Measurements from ENCODE around the gene ARHGEF38. TPM values are rescaled to one million over a fixed set of nuclear protein-coding genes. Genes with fewer than 3 reads are reported as not detected.

ARHGEF38 gene
- total RNA-seq, 1 donor from 2014 or later, result 15.5 TPM

GRCh38 chr4:105613306-105613705 is 60.9 kb downstream of the ARHGEF38 start:
- H3K4me3 ChIP-seq, result no peak overlapping the region
- no peak overlapping the region for H3K27ac ChIP-seq
- no peaks in the 10 kb centered on the region for H3K36me3 ChIP-seq
- ATAC-seq (no peak), DNase-seq (no peak)
- intact Hi-C loops (cut with DNase I), result no loop called here
- no peaks in the 10 kb centered on the region for H3K4me1 ChIP-seq
- no peaks in the 10 kb centered on the region for H3K27me3 ChIP-seq
- TF ChIP-seq CTCF (IDR thresholded peaks at IDR 0.05), result no peak
- no peaks in the 10 kb centered on the region for H3K9me3 ChIP-seq

DNA sequence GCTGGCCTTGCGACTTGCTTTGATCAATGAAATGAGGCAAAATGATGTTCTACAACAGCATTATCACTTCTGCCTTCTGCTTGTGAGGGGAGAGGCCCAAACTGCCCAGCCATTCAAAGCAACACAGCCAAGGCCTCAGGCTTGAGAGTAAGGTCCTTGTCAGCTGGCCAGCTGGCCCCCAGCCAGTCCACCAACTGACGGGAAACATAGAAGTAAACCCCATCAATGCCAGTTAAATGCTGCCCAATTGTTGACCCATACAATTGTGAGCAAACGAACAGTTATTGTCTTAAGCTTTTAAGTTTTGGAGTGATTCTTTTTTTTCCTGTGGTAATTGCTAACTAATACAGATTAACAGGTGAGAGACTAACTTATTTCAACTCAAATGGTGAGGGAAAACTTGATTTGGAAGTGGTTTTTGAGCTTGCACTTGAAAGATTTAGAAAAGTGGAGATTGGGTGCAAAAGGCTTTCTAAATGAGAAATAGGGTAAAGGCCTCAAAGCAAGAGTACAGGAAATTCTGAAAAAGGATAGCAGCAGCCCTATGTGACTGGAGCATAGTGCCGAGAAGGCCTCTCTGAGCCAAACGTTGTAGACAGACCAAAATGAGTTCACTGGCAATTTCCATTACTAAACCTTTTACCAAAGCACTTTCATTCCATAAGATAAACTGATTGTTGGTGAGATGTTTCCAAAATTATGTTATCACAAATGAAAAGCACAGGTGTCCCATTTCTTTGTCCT is 66.9 kb downstream of the ARHGEF38 start:
- no peak overlapping the region for H3K4me3 ChIP-seq
- ATAC-seq (peak; percentile 84), DNase-seq (peak; percentile 89)
- H3K36me3 ChIP-seq, result no peaks in the 10 kb centered on the region
- intact Hi-C loops (cut with DNase I), result no loop called here
- H3K27me3 ChIP-seq, result no peaks in the 10 kb centered on the region
- no peaks in the 10 kb centered on the region for H3K9me3 ChIP-seq
- no peak for TF ChIP-seq CTCF (IDR thresholded peaks at IDR 0.05)
- H3K4me1 ChIP-seq, result peaks cover 8% of the 10 kb centered on the region
- H3K27ac ChIP-seq, result peak overlapping the region; percentile 20

DNA sequence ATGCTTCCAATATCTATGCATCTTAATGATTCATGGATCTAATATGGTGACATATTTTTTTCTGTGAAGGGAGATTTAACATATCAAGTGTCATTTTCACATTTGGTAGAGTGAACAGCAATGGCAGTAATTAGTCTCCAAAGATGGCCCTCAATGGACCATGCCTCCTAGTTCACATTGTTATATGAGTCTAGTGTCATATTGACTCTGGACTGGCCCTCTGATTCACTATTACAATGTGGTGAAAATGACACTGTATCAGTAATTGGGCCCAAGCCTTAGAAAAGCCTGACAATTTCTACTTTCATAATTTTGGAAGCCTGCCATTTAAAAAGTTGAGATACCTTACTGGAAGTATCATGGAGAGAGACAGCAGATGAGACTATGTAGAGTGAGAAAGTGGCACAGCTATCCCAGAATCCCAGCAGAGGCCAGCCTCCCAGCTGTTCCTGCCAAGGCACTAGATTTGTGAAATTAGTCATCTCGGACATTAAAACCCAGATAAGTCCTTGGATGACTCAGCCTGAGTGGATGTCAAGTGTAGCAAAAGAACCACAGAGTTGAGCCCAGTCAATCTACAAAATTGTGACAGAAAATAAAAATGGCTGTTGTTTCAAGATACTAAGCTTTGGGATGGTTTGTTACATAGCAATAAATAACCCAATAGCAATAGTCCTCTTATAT is 68.4 kb downstream of the ARHGEF38 start:
- H3K27me3 ChIP-seq, result no peaks in the 10 kb centered on the region
- H3K4me3 ChIP-seq, result no peak overlapping the region
- H3K4me1 ChIP-seq, result peaks cover 8% of the 10 kb centered on the region
- no peak overlapping the region for H3K27ac ChIP-seq
- no peak for TF ChIP-seq CTCF (IDR thresholded peaks at IDR 0.05)
- DNase-seq, result no peak
- intact Hi-C loops (cut with DNase I), result loop anchor here (5.0 kb wide), 1 partner anchor 493 kb away; no protein-coding TSS in a partner anchor
- no peaks in the 10 kb centered on the region for H3K9me3 ChIP-seq
- peak; percentile 44 for ATAC-seq
- H3K36me3 ChIP-seq, result no peaks in the 10 kb centered on the region

GRCh38 chr4:105622269-105622668 is 69.8 kb downstream of the ARHGEF38 start:
- DNase-seq (no peak), ATAC-seq (peak; percentile 33)
- intact Hi-C loops (cut with DNase I), result loop anchor here (5.0 kb wide), 1 partner anchor 495 kb away; no protein-coding TSS in a partner anchor
- no peak for TF ChIP-seq CTCF (IDR thresholded peaks at IDR 0.05)
- Histone ChIP-seq H3K36me3 (no peaks in the 10 kb centered on the region), H3K9me3 (no peaks in the 10 kb centered on the region), H3K4me3 (no peak overlapping the region), H3K27ac (no peak overlapping the region), H3K4me1 (peaks cover 8% of the 10 kb centered on the region), H3K27me3 (no peaks in the 10 kb centered on the region)

DNA sequence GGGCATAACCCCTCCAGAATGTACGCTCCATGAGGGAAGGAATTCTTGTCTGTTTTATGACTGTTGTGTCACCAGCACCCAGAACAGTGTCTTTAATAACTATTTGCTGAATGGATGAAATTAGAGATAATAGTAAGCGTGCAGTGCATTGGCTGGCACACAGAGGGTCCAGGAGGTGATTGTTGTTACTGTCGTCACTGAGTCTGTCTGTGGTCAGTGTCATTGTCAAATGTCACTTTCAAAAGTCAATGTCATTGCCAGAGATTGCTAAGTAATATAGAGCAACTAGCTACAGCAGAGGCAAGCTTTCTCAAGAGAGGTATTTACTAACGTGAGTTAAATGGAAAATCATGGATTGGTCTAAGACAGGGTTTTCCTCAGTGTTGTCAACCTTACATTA is 70.7 kb downstream of the ARHGEF38 start:
- Histone ChIP-seq H3K4me3 (no peak overlapping the region), H3K27ac (no peak overlapping the region), H3K4me1 (peaks cover 8% of the 10 kb centered on the region), H3K27me3 (no peaks in the 10 kb centered on the region), H3K9me3 (no peaks in the 10 kb centered on the region), H3K36me3 (no peaks in the 10 kb centered on the region)
- ATAC-seq, result no peak
- no peak for TF ChIP-seq CTCF (IDR thresholded peaks at IDR 0.05)
- intact Hi-C loops (cut with DNase I), result loop anchor here (5.0 kb wide), 1 partner anchor 496 kb away; no protein-coding TSS in a partner anchor
- DNase-seq, result no peak

Data from upper lobe of right lung (tissue), 1 donor.